NCI-H2196 treated with DMSO at 0.1 percent for 48 hours (cell line): ENCODE results near the gene UNC119.
"Not testable (repeated sequence)": the region's sequence is repeated elsewhere in the genome, so short reads cannot be mapped to it uniquely, and the experiment has no call there.

ENCODE experiments used
- DNase-seq: peaks from one replicate; lab custom pipeline; 2025; ENCODE audit not compliant: unreplicated experiment; lab: John Stamatoyannopoulos, UW

Gene UNC119

GRCh38 chr17:28552176-28552999 lies at the start of gene UNC119:
Gene UNC119, minus strand, starts transcription at chr17:28552624. Its CDS starts 67 bp downstream, at chr17:28552557.
- peak; percentile 35 for DNase-seq

GRCh38 chr17:28599311-28600184 lies 47.1 kb upstream of the UNC119 start:
- peak; percentile 5 for DNase-seq

GRCh38 chr17:28598799-28599310 lies 46.4 kb upstream of the UNC119 start, which contains the start of gene SPAG5:
Gene SPAG5, minus strand, starts transcription at chr17:28599025. Its CDS starts 79 bp downstream, at chr17:28598946.
- DNase-seq: peak; percentile 75

GRCh38 chr17:28598389-28598788 lies 46.0 kb upstream of the UNC119 start:
- DNase-seq: no peak

GRCh38 chr17:28597606-28598383 lies 45.4 kb upstream of the UNC119 start:
- no peak for DNase-seq

- DNase-seq: no peak
Measured at GRCh38 chr17:28592260-28592659, 39.8 kb upstream of the UNC119 start.

GRCh38 chr17:28585851-28586250 lies 33.4 kb upstream of the UNC119 start:
- no peak for DNase-seq

- no peak for DNase-seq
Measured at GRCh38 chr17:28584434-28584833, 32.0 kb upstream of the UNC119 start.

GRCh38 chr17:28582513-28582912 lies 30.1 kb upstream of the UNC119 start:
- no peak for DNase-seq

GRCh38 chr17:28580959-28581358 lies 28.5 kb upstream of the UNC119 start:
- no peak for DNase-seq

GRCh38 chr17:28579526-28579925 lies 27.1 kb upstream of the UNC119 start:
- no peak for DNase-seq

GRCh38 chr17:28578246-28579195 lies 26.1 kb upstream of the UNC119 start:
- DNase-seq: no peak

GRCh38 chr17:28577466-28577824 lies 25.0 kb upstream of the UNC119 start:
- DNase-seq: no peak

GRCh38 chr17:28576758-28577465 lies 24.5 kb upstream of the UNC119 start, which contains the start of gene ALDOC:
Gene ALDOC, minus strand, starts transcription at chr17:28576895. Its CDS starts 1,363 bp downstream, at chr17:28575532.
- peak; percentile 68 for DNase-seq

GRCh38 chr17:28576016-28576415 lies 23.6 kb upstream of the UNC119 start:
- DNase-seq: not testable (repeated sequence)

- DNase-seq: no peak
Measured at GRCh38 chr17:28575126-28575795, 22.8 kb upstream of the UNC119 start.

- no peak for DNase-seq
Measured at GRCh38 chr17:28574526-28574925, 22.1 kb upstream of the UNC119 start.

- no peak for DNase-seq
Measured at GRCh38 chr17:28573966-28574480, 21.6 kb upstream of the UNC119 start.
